SK-N-SH treated with all-trans-retinoic acid at 6 μM for 48 hours (cell line): ENCODE data around the gene FRMD4A.

Source experiments
- ARNTL ChIP-seq: fragments of 450-650 bp; formaldehyde crosslinking; IDR thresholded peaks from 2 replicates; pipeline ENCODE4 v1.5.0; 2020; ENCODE audit warnings: low read depth, mild to moderate bottlenecking, moderate library complexity, borderline replicate concordance
- CSDC2 ChIP-seq: fragments of 250-450 bp; sonication (Bioruptor Pico); IDR thresholded peaks from 2 replicates; pipeline ENCODE4 v1.5.0; 2020; ENCODE audit warnings: mild to moderate bottlenecking, moderate library complexity
- PPARA ChIP-seq: fragments of 250-450 bp; sonication (Bioruptor Pico); IDR thresholded peaks from 2 replicates; pipeline ENCODE4 v1.5.0; 2020; ENCODE audit warnings: mild to moderate bottlenecking, borderline replicate concordance
- TCF4 ChIP-seq: fragments of 250-450 bp; sonication (Bioruptor Pico); IDR thresholded peaks from 2 replicates; pipeline ENCODE4 v1.8.0; 2021; ENCODE audit warnings: mild to moderate bottlenecking, moderate library complexity, borderline replicate concordance
- ZC3H10 ChIP-seq: fragments of 250-450 bp; sonication (Bioruptor Pico); IDR thresholded peaks from 2 replicates; pipeline ENCODE4 v1.5.1; 2021; ENCODE audit warnings: mild to moderate bottlenecking, moderate library complexity
- ZNF70 ChIP-seq: fragments of 450-650 bp; formaldehyde crosslinking; IDR thresholded peaks from 2 replicates; pipeline ENCODE4 v1.5.0; 2020; ENCODE audit warnings: mild to moderate bottlenecking, moderate library complexity
- ZNF8 ChIP-seq: fragments of 450-650 bp; formaldehyde crosslinking; IDR thresholded peaks from 2 replicates; pipeline ENCODE4 v1.5.0; 2020; ENCODE audit warnings: mild to moderate bottlenecking, moderate library complexity
- TF ChIP-seq, protein P1 (sequence below): fragments of 250-450 bp; sonication (Bioruptor Pico); IDR thresholded peaks from 2 replicates; pipeline ENCODE4 v1.5.0; 2020; ENCODE audit warnings: mild to moderate bottlenecking, moderate library complexity
- TF ChIP-seq, protein P2 (sequence below): fragments of 250-450 bp; sonication (Bioruptor Pico); IDR thresholded peaks from 2 replicates; pipeline ENCODE4 v1.8.0; 2021; ENCODE audit warnings: low read depth, mild to moderate bottlenecking, moderate library complexity, borderline replicate concordance
- TF ChIP-seq, protein P3 (sequence below): fragments of 250-450 bp; sonication (Bioruptor Pico); IDR thresholded peaks from 2 replicates; pipeline ENCODE4 v1.8.0; 2020; ENCODE audit warnings: mild to moderate bottlenecking, moderate library complexity, borderline replicate concordance

DNA sequence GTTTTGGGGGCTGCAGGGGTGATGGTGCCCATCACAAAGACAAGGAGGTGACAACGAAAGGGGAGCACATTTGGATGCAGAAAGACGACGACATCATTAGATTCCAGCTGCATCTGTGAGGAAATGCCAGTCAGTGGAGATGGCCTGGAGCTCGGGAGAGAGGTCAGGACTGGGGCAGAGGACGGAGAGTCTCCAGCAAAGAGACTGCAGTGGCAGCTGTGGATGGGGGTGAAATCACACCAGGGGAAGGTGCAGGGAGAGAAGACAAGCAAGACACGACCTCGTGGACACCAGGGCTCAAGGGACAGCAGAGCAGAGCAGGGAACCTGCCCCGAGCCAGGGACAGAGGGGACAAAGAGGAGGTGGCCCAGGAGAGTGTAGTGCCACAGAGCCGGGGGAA lies 540.5 kb downstream of the FRMD4A start:
- TF ChIP-seq ARNTL (CRISPR knock-in tag) (no peak), CSDC2 (CRISPR knock-in tag) (no peak), TCF4 (CRISPR knock-in tag) (no peak), ZNF8 (no peak), ZC3H10 (CRISPR knock-in tag) (no peak), PPARA (no peak), ZNF70 (CRISPR knock-in tag) (no peak)
- TF ChIP-seq, protein P1, sequence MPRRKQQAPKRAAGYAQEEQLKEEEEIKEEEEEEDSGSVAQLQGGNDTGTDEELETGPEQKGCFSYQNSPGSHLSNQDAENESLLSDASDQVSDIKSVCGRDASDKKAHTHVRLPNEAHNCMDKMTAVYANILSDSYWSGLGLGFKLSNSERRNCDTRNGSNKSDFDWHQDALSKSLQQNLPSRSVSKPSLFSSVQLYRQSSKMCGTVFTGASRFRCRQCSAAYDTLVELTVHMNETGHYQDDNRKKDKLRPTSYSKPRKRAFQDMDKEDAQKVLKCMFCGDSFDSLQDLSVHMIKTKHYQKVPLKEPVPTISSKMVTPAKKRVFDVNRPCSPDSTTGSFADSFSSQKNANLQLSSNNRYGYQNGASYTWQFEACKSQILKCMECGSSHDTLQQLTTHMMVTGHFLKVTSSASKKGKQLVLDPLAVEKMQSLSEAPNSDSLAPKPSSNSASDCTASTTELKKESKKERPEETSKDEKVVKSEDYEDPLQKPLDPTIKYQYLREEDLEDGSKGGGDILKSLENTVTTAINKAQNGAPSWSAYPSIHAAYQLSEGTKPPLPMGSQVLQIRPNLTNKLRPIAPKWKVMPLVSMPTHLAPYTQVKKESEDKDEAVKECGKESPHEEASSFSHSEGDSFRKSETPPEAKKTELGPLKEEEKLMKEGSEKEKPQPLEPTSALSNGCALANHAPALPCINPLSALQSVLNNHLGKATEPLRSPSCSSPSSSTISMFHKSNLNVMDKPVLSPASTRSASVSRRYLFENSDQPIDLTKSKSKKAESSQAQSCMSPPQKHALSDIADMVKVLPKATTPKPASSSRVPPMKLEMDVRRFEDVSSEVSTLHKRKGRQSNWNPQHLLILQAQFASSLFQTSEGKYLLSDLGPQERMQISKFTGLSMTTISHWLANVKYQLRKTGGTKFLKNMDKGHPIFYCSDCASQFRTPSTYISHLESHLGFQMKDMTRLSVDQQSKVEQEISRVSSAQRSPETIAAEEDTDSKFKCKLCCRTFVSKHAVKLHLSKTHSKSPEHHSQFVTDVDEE (CRISPR knock-in tag) = no peak
- TF ChIP-seq, protein P2, sequence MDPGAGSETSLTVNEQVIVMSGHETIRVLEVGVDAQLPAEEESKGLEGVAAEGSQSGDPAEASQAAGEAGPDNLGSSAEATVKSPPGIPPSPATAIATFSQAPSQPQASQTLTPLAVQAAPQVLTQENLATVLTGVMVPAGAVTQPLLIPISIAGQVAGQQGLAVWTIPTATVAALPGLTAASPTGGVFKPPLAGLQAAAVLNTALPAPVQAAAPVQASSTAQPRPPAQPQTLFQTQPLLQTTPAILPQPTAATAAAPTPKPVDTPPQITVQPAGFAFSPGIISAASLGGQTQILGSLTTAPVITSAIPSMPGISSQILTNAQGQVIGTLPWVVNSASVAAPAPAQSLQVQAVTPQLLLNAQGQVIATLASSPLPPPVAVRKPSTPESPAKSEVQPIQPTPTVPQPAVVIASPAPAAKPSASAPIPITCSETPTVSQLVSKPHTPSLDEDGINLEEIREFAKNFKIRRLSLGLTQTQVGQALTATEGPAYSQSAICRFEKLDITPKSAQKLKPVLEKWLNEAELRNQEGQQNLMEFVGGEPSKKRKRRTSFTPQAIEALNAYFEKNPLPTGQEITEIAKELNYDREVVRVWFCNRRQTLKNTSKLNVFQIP (CRISPR knock-in tag) = no peak
- TF ChIP-seq, protein P3, sequence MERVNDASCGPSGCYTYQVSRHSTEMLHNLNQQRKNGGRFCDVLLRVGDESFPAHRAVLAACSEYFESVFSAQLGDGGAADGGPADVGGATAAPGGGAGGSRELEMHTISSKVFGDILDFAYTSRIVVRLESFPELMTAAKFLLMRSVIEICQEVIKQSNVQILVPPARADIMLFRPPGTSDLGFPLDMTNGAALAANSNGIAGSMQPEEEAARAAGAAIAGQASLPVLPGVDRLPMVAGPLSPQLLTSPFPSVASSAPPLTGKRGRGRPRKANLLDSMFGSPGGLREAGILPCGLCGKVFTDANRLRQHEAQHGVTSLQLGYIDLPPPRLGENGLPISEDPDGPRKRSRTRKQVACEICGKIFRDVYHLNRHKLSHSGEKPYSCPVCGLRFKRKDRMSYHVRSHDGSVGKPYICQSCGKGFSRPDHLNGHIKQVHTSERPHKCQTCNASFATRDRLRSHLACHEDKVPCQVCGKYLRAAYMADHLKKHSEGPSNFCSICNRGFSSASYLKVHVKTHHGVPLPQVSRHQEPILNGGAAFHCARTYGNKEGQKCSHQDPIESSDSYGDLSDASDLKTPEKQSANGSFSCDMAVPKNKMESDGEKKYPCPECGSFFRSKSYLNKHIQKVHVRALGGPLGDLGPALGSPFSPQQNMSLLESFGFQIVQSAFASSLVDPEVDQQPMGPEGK (CRISPR knock-in tag) = no peak
